Measurements from ENCODE around the gene CT47A7. TPM values are rescaled to one million over a fixed set of nuclear protein-coding genes. Genes with fewer than 3 reads are reported as not detected.
"Not testable (repeated sequence)": the region's sequence is repeated elsewhere in the genome, so short reads cannot be mapped to it uniquely, and the experiment has no call there.

CT47A7 gene
- total RNA-seq, result not detected

DNA sequence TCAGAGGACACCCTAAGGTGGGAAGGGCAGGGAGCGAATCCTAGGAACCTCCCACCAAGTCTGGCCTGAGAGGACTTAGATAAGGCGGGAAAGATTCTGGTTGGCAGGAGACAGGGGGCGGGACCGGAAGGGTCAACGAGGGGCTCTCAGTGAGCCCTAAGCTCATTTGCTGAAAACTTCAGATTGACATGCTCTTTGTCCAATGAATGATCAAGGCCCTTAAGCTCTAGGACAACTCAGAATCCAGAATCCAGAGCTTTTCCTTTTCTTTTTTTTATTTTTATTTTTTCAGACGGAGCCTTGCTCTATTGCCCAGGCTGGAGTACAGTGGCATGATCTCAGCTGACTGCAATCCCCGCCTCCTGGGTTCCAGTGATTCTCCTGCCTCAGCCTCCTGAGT lies at the start of gene CT47A7:
Gene CT47A7, minus strand, starts transcription at position 101 of the 400 bp plus-strand sequence. CDS start 255 bp downstream, outside the sequence.
- not testable (repeated sequence) for H3K27ac Mint-ChIP-seq; H3K36me3 Mint-ChIP-seq (ENCODE audit: low read depth); H3K9me3 Mint-ChIP-seq; H3K4me3 Mint-ChIP-seq; H3K27me3 Mint-ChIP-seq; ATAC-seq (replicated peaks); H3K4me1 Mint-ChIP-seq

DNA sequence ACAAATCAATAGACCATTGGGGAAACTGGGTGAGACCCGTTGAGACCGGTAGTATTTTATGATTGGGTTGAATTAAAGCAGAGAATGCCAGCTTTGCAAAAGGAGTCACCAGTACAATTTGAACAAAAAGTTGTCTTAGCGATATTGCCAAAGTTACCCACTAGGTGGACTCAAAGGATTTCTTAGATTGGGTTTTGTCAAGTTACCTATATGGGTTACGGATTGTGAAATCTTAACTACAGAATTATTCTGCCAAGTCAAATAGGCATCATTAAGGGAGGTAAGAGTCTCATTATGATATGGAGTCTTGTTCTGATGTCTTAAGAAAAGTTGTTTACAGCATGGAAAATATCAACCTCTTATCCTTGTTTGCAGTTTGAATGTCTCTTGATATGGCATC lies 44.2 kb upstream of the CT47A7 start:
- H3K36me3 Mint-ChIP-seq (ENCODE audit: low read depth), result no peaks in the 10 kb centered on the region
- no peaks in the 10 kb centered on the region for H3K4me1 Mint-ChIP-seq
- no peak overlapping the region for H3K27ac Mint-ChIP-seq
- no peaks in the 10 kb centered on the region for H3K9me3 Mint-ChIP-seq
- no peak for ATAC-seq (replicated peaks)
- H3K27me3 Mint-ChIP-seq, result no peaks in the 10 kb centered on the region
- H3K4me3 Mint-ChIP-seq, result no peak overlapping the region

DNA sequence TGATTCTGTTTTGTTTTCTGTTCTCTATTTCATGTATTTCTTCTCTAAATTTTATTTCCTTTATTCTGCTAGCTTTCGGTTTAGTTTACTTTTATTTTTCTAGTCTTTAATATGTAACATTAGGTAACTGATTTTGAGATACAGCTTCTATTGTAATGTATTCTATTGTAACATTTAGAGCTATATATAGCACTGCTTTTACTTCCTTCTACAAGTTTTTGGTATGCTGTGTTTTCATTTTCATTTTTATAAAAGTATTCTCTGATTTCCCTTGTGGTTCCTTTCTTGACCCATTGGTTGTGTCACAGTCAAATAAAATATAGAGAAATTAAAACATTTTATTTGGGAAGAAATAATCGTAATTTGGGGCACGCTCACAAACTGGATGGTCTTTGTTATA lies 43.0 kb upstream of the CT47A7 start:
- Mint-ChIP-seq H3K36me3 (ENCODE audit: low read depth) (no peaks in the 10 kb centered on the region), H3K9me3 (no peaks in the 10 kb centered on the region), H3K27ac (no peak overlapping the region), H3K4me3 (no peak overlapping the region), H3K4me1 (no peaks in the 10 kb centered on the region), H3K27me3 (no peaks in the 10 kb centered on the region)
- no peak for ATAC-seq (replicated peaks)

DNA sequence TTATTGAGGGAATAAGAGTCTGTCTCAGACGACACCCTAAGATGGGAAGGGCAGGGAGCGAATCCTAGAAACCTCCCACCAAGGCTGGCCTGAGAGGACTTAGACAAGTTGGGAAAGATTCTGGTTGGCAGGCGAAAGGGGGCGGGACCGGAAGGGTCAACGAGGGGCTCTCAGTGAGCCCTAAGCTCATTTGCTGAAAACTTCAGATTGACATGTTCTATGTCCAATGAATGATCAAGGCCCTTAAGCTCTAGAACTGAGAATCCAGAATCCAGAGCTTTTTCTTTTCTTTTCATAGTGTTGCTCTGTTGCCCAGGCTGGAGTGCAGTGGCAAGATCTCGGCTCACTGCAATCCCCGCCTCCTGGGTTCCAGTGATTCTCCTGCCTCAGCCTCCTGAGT lies 29.3 kb upstream of the CT47A7 start, which contains the start of gene CT47A1:
Gene CT47A1, minus strand, starts transcription at position 101 of the 400 bp plus-strand sequence. CDS start 231 bp downstream, outside the sequence.
- not testable (repeated sequence) for H3K9me3 Mint-ChIP-seq; H3K4me3 Mint-ChIP-seq; H3K27ac Mint-ChIP-seq; H3K36me3 Mint-ChIP-seq (ENCODE audit: low read depth); ATAC-seq (replicated peaks); H3K4me1 Mint-ChIP-seq; H3K27me3 Mint-ChIP-seq

Other genes starting within 250 kb of the CT47A7 start
- gene CT47B1, start 80.7 kb downstream of the CT47A7 start, total RNA-seq, result not detected
- not detected for gene CT47A11, start 19.4 kb downstream of the CT47A7 start, total RNA-seq
- not detected for gene CT47A10, start 14.6 kb downstream of the CT47A7 start, total RNA-seq
- gene CT47A9, start 9.7 kb downstream of the CT47A7 start, total RNA-seq, result not detected
- gene CT47A8, start 4.9 kb downstream of the CT47A7 start, total RNA-seq, result not detected
- gene CT47A6, start 4.9 kb upstream of the CT47A7 start, total RNA-seq, result not detected
- not detected for gene CT47A5, start 9.7 kb upstream of the CT47A7 start, total RNA-seq
- not detected for gene CT47A4, start 14.6 kb upstream of the CT47A7 start, total RNA-seq
- gene CT47A3, start 19.5 kb upstream of the CT47A7 start, total RNA-seq, result not detected
- gene CT47A2, start 24.3 kb upstream of the CT47A7 start, total RNA-seq, result not detected
- not detected for gene CT47A1, start 29.2 kb upstream of the CT47A7 start, total RNA-seq
- under 1 TPM; 0.16 to 0.24 TPM for gene GLUD2, start 91.0 kb upstream of the CT47A7 start, total RNA-seq